HL-60 (cell line): ENCODE data around the gene PLP2.

Experiments used
- DNase-seq, 2 experiments: peaks; one replicate each; pipeline ENCODE4 v3.0.0-alpha.2; 2010 to 2020; ENCODE audit warnings: low read depth in 1 of 2, low spot score in 1 of 2
- H3K27ac ChIP-seq: fragments of 250-450 bp; sonication (Bioruptor Pico); replicated peaks from 2 replicates; pipeline ENCODE4 v1.5.1; 2020; ENCODE audit warnings: mild to moderate bottlenecking, moderate library complexity
- H3K27me3 ChIP-seq: fragments of 250-450 bp; sonication (Bioruptor Pico); 2 replicates; pipeline ENCODE4 v1.5.1; 2021; ENCODE audit warnings: mild to moderate bottlenecking, moderate library complexity; ENCODE audit not compliant: insufficient read depth, poor library complexity, severe bottlenecking
- H3K4me3 ChIP-seq: replicated peaks from 2 replicates; pipeline ENCODE4 v1.5.1; 2011; ENCODE audit warnings: mild to moderate bottlenecking, control low read depth, low read length; ENCODE audit not compliant: insufficient read depth
- CTCF ChIP-seq: IDR thresholded peaks from one replicate; pipeline ENCODE4 v1.5.1; 2011; ENCODE audit warnings: low read length, control low read depth, inconsistent platforms; ENCODE audit not compliant: insufficient read depth
- GABPA ChIP-seq: IDR thresholded peaks from 2 replicates; pipeline ENCODE4 v1.6.1; 2012; ENCODE audit warnings: low read depth
- POLR2AphosphoS5 ChIP-seq: IDR thresholded peaks from 2 replicates; pipeline ENCODE4 v1.6.1; 2012; ENCODE audit warnings: low read depth
- REST ChIP-seq: IDR thresholded peaks from 2 replicates; pipeline ENCODE4 v1.6.1; 2012; ENCODE audit warnings: low read depth; ENCODE audit not compliant: insufficient replicate concordance
- SPI1 ChIP-seq: IDR thresholded peaks from 2 replicates; pipeline ENCODE4 v1.6.1; 2012; ENCODE audit warnings: low read depth, mild to moderate bottlenecking, borderline replicate concordance

The PLP2 gene

GRCh38 chrX:49177873-49178480 lies 6.3 kb downstream of the PLP2 start:
- H3K27me3 ChIP-seq = no peaks in the 10 kb centered on the region
- DNase-seq = no peak
- no peak overlapping the region for H3K4me3 ChIP-seq
- H3K27ac ChIP-seq = no peak overlapping the region; the same call in 1 of the 2 replicates
- TF ChIP-seq SPI1 (no peak), REST (no peak), POLR2AphosphoS5 (no peak), CTCF (no peak), GABPA (no peak)

- TF ChIP-seq CTCF (no peak), POLR2AphosphoS5 (no peak), SPI1 (no peak)
- H3K27me3 ChIP-seq = no peaks in the 10 kb centered on the region
- no peak for DNase-seq
- H3K4me3 ChIP-seq = no peak overlapping the region
- H3K27ac ChIP-seq = no peak overlapping the region
These were observed 6.8 kb downstream of the PLP2 start for GRCh38 chrX:49178537-49178936.

- Histone ChIP-seq H3K4me3 (no peak overlapping the region), H3K27me3 (no peaks in the 10 kb centered on the region), H3K27ac (no peak overlapping the region)
- TF ChIP-seq GABPA (no peak), POLR2AphosphoS5 (no peak), REST (no peak), CTCF (no peak), SPI1 (no peak)
- DNase-seq = no peak
These were observed 7.7 kb downstream of the PLP2 start for GRCh38 chrX:49179358-49179757.

GRCh38 chrX:49183701-49184281 lies 12.1 kb downstream of the PLP2 start:
- no peak for DNase-seq
- TF ChIP-seq SPI1 = no peak
- TF ChIP-seq REST = no peak
- TF ChIP-seq POLR2AphosphoS5 = no peak
- TF ChIP-seq GABPA = no peak
- no peak for TF ChIP-seq CTCF
- Histone ChIP-seq H3K27me3 (no peaks in the 10 kb centered on the region), H3K27ac (no peak overlapping the region), H3K4me3 (no peak overlapping the region)
